CD4-positive, alpha-beta T cell treated with Interleukin-10 for 1 hour (primary cell): Measurements from ENCODE around the gene TRPM8.

ENCODE experiments used
- DNase-seq: peaks from one replicate; pipeline ENCODE4 v3.0.0-alpha.2; 2020

TRPM8 gene

DNA sequence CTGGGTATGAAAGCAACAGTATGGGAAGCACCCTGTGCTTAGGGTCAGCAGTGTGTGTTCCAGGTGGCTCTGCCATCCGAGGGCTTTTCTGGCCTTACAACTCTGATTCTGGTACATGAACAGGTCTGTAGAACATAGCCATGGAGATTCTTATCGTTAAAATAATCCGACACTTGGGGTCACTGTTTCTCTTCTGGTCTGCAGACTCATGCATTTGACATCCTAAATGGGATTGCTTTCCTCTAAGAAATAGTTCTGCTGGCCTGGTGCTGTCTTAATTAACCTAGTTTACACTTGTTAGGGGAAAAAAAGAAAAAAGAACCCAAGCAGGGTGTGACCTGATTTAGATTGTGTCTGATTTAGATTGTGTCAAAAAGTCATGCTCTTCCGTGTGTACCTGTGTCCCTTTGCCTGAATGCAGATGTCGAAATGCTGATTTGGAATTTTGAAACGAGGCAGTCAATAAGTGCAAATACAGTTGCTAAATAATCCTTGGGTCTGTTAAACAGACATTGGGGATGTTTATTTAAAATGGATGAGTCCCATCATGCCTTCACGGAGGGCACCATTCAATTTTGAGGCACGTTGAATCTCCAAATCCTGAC, 59.6 kb downstream of the TRPM8 start:
- DNase-seq: peak; percentile 75

DNA sequence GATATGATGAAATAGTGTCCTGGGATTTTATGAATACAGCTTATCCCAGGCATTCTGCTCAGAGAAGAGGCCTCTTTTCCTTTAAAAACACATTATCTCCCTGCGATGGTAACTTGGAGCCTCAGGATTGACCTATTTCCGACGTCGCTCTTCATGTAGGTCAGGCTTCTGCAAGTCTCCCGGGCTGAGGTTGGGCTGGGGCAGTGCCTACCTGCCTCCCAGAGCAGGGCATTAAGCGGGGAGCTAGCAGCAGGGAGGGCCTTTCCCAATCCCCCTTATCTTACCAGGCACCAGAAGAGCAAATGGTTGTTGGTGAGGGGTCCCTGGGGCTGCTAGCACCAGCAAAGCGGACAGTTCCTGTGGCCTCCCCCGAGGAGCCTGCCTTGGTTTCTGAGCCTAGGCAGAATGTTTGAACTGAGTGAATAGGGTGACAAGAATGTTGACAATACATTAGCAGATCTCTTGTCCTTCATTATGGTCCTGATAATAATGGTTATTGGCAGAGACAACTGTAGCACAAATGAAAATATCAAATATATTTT, 60.2 kb downstream of the TRPM8 start:
- no peak for DNase-seq

DNA sequence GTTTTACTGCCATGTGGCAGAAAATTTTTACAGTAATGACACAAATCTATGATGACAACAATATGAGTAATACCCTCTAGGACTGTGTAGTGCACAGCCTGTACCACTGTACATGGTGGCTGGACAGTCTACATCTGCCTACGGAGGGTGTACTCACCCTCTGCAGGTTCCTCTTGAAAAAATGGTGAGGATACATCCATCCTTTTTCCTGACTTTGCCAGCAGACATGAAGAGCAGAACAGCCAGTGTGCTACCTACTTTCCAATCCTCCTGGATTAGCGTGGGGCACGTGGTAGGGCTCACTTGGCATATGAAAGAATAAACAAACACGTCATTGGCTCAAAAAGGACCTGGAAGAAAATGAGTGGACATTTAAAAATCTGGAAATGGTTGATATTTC, 62.6 kb downstream of the TRPM8 start:
- DNase-seq: no peak

DNA sequence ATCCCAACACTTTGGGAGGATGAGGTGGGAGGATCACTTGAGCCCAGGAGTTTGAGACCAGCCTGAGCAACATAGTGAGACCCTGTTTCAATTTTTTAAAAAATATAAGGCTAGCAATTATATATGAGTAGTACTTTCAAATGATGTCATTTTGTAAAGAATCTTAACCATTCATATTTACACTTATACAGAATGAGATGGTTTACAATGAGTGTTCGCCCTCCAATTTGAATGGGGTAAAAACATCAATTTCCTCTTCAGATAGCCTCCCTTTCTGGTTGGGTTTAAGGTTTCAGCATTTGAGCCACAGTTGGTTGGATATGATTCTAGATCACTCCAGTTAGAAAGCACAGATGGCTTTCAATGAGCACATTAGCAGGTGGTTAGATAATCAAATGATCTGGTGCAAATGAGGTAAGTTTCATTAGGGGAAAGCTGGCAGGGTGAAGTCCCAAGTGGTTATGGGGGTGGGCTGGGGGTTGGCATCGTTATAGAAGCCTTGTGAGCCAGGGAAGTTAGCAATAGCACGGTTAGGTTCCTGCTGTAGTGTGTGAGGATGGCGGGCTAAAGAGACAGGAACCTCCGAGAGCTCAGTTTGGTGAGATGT, 63.9 kb downstream of the TRPM8 start:
- DNase-seq: no peak

DNA sequence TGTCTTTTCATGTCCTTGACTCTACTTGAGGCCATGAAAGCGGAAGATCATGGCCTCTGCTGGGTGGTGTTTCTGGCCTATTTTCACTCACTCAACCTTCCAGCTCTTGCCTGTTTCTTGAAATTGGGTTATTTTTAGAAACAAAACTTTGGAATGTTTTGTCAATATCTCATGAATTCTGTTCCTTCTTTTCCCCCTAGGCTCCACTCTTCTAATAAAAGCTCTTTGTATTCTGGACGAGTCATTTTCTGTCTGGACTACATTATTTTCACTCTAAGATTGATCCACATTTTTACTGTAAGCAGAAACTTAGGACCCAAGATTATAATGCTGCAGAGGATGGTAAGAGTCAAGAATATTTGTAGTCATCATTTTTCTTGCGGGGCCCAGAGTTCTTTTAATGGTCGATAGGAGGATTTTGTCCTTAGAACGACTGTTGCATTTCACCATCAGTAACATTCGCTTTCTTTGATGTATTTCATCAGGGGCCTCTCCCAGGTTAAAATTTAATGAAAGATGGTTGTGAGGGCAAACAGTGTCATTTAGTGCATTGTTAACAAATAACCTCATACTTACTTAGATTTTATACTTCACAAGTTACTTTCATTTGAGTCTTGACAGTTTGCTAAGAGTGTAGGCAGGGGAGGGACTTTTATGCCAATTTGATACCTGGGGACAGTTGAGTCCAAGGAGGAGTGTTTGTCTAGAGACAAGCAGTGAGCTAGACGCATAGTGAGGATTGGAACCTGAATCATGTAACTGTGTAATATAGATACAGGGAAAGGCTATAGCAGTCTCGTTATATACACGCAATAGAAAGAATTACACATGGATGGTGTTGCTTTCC, 64.6 kb downstream of the TRPM8 start:
- no peak for DNase-seq

DNA sequence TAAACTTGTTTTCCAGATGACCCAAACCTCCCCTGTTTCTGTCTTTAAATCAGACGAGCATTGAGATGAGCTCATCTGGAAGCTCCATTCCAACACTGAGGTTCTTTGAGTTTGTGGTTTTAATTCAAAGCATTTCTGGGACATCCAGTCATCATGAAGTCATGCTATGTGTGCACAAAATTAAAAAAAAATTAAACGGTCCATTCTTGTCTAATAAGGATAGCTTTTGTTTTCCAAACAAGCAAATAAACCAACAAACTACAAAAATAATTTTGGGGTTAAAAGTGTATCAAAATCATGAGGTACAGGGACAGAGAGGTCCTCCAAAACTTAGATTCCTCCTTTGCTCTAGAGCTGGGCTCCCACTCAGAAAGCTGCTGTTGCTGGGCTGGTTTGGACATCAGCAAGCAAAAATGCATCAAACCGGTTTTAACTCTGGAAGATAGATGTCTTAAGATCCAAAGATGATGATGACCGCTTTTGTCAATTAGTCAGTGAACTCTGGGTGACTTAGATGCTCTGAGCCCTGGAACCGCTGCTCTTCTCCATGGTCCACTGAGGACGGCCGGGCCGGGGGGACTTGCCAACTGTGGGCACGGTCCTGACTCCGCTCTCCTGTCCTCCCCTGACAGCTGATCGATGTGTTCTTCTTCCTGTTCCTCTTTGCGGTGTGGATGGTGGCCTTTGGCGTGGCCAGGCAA, 65.4 kb downstream of the TRPM8 start:
- DNase-seq: no peak

DNA sequence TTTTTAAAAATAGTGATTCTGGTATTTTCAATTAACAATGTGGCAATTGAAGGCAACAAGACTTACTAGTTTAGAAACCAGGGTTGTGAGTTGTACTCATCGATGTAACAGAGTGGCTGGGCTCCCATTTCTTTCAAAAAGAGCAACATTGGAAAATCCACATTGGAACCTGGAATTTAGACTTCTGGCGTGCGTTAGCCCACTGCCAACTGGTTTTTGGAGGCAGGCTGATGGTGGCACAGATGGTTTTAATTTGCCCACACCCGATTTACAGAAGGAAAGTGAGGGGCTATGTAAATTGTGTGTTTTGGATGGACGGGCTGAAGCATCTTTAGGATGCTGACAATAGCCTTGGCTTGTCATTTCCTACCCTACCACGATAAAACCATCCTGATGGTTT, 66.3 kb downstream of the TRPM8 start:
- no peak for DNase-seq

DNA sequence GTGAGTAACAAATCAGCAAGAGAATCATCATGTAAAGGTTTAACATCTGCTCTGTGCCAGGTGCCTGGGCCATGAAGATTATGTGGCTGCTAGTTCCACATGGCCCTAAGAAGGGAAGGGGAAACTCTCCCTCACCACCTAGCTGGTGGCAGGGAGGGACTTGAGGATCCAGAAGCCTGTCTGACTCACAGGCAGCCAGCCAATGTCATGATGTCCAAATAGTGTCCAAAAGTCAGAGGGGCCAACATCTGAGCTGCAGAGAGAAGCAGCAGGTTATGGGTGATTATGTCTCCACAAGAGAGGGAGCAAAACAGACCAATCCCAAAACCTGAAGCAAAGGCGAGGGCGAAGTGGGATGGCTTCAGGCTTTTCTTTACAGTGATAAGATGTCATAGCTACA, 71.4 kb downstream of the TRPM8 start:
- no peak for DNase-seq

DNA sequence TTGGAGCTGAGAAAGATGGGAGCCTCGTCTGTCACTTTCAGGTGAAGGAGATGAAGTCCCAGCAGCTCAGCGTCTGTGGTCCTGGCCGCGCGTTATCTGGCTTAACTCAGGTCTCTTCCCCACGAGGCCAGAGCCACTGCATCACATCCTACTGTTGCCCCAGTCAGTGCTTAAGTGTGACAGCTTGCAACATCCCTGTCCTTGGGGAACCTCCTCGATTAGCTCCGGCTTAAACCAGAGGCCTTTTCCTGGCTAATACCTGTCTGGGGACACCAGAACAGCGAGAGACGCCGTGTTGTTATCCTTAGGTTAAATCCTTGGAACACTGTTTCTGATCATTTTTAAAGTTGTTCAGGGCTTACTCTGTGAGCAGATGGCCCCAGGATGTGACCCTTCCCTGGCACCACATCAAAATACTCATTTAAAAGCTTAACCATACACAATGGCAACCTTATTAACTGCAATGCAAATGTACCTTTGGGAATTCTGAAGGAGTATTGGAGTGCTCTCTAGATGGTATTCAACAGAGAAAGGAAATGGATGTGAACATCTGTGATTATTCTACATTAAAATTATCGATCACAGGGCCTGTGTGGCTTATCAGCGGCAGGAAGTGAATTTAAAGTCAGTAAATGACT, 72.2 kb downstream of the TRPM8 start:
- DNase-seq: no peak

DNA sequence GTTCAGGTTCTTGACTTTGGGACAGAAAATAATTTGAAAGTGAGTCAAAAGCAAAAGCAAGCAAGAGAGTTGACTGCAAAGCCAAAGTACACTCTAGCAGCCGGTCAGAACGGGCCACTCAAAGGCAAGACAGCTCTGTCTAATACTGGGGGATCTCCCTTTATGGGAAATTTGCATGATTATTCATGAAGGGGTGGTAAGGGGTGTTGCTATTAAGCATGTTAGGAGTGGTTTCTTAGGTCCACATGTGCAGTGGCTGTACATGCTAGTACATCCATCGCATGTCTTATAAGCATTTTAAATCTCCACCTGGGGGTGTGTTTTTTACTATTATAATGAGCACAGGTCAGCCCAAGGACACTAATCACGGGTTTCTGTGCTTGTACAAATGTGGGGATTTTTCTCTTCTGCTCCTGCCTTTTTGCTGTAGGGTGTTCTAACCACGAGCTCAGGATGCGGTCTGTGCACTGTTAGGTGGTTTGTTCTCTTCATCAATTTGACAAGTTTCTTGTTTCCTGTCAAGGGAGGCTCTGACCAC, 73.2 kb downstream of the TRPM8 start:
- DNase-seq: peak; percentile 77

DNA sequence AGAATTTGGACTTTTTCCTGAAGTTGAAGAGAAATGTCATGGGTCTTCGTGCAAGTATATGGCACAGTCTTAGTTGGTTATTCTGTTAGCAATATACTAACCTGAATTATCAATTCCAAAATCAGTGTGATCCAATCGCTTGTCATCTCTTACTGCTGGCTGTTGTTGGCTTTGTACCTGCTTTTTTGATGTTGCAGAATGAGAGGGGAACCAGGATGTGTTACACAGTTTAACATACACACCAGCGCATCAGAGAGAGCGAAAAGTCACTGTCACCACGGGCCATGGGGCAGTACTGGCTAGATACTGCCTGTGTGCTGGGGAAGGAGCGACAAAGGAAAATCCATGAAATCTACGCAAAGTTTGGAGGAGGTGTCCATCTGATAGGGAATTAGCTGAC, 74.0 kb downstream of the TRPM8 start:
- DNase-seq: no peak

DNA sequence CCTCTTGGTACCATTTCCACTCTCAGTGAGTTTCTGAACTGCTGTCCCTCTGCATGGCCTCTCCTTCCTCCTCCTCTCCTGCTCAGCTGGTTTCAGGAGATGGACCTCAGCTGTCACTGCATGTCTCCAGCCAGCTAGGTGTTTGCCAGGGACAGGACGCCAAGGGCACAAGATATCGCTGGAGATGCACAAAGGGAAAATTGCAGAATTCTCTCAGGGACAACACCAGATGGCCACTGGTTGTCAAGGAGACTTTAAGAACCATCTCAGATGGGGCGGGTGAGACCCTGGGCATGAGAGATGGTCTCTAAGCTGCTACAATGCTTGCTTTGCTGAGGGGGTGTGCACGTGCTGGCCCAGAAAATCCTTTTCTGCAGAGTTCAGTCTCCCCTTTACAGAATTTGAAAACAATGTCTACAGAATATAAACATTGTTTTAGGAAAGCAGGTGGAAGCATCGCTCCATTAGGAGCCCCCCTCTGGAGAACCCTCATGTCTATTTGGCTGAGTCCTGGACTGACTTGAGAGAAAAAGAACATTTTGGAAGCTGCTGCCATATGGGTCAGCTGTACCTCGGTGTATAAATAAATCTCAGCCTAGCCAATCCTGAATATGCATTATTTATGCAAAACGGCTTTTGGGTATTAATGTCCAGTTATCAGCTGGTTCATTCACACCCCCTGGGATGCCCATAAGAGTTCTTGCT, 75.5 kb downstream of the TRPM8 start:
- no peak for DNase-seq

DNA sequence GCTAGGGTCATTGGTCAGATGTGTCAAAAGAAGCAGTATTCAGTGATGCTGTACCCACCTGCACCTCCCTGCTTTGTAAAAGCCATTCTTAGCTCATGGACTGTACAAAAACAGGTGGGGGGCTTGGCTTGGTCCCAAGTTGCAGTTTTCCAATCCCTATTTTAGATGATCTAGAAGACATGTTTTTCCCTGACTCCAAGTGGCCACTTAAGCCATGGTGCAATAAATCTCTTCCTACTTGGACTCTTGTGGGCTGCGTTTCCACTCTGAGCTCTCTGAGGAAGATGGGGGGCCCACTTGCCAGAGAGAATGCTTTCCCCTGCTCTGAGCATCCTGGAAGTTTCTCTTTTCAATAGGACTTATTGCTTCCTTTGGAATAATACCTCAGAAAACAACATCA, 76.3 kb downstream of the TRPM8 start:
- DNase-seq: no peak

DNA sequence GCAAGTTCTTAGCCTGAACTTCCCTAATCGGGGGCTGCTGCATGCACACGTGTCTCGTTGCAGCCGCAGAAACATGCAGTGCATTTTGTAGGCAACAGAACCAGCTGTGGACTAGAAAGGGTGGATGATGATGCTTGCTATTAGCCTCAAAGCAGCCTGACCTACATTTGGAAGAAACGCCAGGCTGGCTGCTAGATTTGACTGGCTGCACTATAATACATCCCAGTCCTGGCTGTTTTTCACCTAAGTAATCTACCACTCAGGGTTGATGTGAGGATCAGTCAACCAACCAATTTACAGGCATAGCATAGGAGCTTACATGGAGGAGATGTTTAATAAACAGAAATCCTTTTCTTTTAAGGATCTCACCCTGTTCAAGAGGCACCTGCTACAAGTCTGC, 77.0 kb downstream of the TRPM8 start:
- no peak for DNase-seq

DNA sequence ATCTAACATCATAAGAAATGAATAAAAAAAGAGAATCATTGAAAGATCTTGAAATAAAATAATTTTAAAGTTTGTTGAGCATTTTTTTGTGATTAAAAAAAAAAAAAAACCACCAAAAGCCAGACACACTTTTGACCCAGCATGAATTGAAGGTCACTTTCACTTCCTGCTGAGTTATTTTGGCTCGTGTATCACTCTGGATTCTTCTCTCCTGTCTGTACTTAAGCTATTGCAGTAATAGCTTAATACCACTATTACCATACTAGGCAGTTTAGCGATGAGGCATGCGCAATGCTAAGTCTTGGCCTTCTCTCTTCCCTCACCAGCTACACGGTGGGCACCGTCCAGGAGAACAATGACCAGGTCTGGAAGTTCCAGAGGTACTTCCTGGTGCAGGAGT, 78.8 kb downstream of the TRPM8 start:
- no peak for DNase-seq

DNA sequence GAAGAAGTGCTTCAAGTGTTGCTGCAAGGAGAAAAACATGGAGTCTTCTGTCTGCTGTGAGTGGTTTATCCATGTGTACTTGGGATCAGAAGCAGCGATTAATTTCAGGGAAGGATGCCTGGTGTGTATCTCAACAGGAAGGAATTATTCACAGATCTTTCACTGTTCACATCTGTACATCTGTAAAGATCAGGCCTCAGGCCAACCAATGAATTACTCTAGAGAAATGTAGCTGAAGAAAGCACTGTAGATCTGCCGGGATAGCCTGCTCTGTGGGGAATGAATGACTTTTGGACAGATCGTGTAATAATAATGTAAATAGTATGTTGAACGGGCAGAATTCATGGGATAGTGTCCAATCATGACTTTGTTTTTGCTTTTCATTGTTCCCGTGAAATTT, 79.3 kb downstream of the TRPM8 start:
- no peak for DNase-seq

DNA sequence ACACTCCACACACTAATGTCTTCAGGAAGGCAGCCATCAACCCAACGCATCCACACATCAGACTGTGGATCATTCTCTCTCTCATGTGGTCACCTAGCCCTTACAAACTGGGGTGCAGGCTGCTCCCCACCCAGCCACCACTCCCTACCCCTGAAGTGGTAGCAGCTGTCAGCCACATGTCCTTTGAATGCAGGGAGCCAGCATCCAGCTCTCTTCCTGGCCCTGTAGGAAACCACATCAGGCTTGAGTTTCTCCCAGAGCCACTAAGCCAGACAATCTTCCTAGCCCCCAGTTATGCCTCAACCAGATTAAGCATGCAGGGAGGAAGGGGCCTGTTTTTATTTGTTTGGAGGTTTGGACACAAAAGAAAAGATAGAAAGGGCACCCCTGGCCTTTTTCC, 80.5 kb downstream of the TRPM8 start:
- no peak for DNase-seq

DNA sequence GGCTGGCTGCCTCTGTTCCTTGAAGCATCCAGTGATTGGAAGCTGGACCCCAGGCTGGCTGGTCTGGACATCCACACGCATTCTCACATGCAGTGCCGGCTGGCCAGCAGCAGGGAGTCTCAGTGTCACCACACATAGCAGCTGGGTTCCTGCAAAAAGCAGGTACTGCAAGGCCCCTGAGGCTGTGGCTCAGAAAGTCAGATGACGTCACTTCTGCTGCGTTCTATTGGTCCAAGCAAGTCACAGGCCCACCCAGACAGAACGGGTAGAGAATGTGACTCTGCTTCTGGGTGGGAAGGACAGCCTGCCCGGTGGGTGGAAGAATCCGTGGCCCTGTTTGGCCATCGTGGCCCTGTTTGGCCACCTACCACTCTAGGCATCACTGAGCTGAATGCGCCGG, 82.0 kb downstream of the TRPM8 start:
- DNase-seq: no peak

DNA sequence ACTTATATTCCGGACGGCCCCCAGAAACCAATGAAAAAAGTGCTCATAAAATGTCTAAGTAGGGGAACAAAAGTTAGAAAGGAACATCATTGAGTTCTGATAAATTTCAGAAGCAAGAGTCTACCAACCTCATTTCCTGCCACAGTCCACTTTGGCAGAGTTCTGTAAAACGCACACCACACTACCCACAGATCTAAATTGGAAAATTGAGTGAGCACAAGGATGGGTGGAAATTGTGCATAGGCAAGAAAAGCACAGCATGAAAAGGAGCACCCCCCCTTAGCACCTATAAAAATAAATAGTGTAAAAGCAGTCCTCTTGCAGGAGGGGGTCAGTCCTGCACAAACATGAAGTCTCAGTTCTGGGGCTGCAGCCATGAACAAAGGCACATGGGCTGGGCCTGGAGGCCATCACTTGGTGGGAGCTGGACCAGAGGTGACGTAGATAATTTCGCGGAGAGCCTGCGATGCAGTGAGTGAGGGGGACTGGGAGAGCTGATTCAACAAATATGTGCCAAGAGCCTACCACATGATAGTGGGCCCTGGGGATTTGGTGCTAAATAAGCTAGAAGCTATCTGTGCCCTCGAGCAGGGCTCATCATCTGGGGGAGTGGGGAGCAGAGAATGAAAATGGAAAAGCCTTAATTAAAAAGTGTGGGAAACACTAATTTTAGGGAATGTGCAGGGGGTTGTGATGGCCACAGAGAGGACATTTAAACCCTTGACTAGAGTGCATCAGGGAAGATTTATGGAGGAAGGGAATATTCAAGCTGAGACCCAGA, 84.4 kb downstream of the TRPM8 start:
- peak; percentile 25 for DNase-seq

DNA sequence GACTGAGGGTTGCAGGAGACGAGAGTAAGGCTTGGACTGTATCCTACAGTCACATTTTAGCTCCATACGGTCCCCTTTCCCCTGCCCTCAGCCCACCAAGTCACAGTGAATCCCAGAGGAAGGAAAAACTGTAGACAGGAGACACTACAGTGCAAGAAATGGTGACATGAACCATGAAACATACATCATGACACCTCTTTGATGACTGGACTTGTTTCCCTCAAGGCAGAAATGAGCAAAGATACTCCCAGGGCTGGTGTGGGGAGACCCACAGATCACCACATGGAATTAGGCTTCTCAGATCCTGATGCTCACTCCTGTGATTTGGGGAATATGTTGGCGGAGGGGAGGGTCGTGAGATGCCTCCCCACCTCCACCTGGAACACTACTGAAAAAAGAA, 85.1 kb downstream of the TRPM8 start:
- no peak for DNase-seq

DNA sequence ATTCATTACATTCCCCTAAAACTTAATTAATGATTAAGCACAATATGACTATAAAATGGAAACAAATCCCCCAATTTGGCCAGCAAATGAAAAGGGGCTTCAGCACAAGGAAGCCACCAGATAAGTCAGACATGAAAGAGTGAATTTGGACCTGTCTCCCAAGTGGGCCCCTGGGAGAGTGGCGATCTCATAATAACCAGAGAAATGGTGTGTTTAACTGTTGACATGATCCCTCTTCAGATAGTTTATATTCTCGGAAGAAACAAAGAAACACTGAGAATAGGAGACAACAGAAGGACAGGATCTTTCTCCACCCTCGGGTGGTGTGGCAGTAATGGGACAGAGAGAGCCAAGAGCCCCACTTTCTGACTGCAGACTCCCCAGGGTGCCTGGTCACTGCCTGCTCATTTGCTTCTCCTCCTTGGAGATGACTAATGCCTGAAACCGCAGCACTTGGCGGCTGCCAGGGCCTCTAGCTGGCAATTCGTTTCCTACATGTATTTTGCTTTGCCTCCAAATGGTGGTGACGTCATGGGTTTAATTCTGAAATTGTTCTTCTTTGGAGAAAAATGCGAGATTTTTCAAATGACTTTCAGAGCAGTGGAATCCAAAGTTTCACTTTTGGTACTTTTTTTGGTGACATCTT, 86.9 kb downstream of the TRPM8 start:
- DNase-seq: no peak
